Smooth muscle cell (in vitro differentiated cells): ENCODE data around the gene TLDC2. TPM values are rescaled to one million over a fixed set of nuclear protein-coding genes. Genes with fewer than 3 reads are reported as not detected.

Experiments
- DNase-seq: peaks from one replicate; lab custom pipeline; 2025; ENCODE audit not compliant: unreplicated experiment; lab: John Stamatoyannopoulos, UW
- H2AFZ ChIP-seq: fragments of 200-600 bp; sonication (generic); 2 replicates; pipeline ENCODE4 v1.6.0; 2016; ENCODE audit warnings: antibody characterized with exemption, low read depth, mild to moderate bottlenecking
- H3F3A ChIP-seq: fragments of 200-600 bp; sonication (generic); 2 replicates; pipeline ENCODE4 v1.6.0; 2017; ENCODE audit warnings: antibody characterized with exemption, low read depth
- H3K27ac ChIP-seq: fragments of 200-600 bp; sonication (generic); 2 replicates; pipeline ENCODE4 v1.5.1; 2016; ENCODE audit warnings: low read depth, mild to moderate bottlenecking
- H3K27me3 ChIP-seq: fragments of 200-600 bp; sonication (generic); 2 replicates; pipeline ENCODE4 v1.6.1; 2016; ENCODE audit warnings: low read depth, mild to moderate bottlenecking
- H3K36me3 ChIP-seq: fragments of 200-600 bp; sonication (generic); 2 replicates; pipeline ENCODE4 v1.5.1; 2016; ENCODE audit warnings: low read depth
- H3K4me1 ChIP-seq: fragments of 200-600 bp; sonication (generic); 2 replicates; pipeline ENCODE4 v1.5.1; 2016; ENCODE audit warnings: low read depth
- H3K4me2 ChIP-seq: fragments of 200-600 bp; sonication (generic); 2 replicates; pipeline ENCODE4 v1.6.0; 2016; ENCODE audit warnings: mild to moderate bottlenecking
- H3K4me3 ChIP-seq: fragments of 200-600 bp; sonication (generic); 2 replicates; pipeline ENCODE4 v1.5.1; 2016; ENCODE audit warnings: mild to moderate bottlenecking
- H3K79me2 ChIP-seq: fragments of 200-600 bp; sonication (generic); 2 replicates; pipeline ENCODE4 v1.6.0; 2016; ENCODE audit warnings: low read depth, mild to moderate bottlenecking
- H3K9ac ChIP-seq: fragments of 200-600 bp; sonication (generic); 2 replicates; pipeline ENCODE4 v1.6.0; 2016; ENCODE audit warnings: low read depth
- H3K9me3 ChIP-seq: fragments of 200-600 bp; sonication (generic); replicated peaks from 2 replicates; pipeline ENCODE4 v1.5.1; 2016; ENCODE audit warnings: low read depth
- H4K20me1 ChIP-seq: fragments of 200-600 bp; sonication (generic); 2 replicates; pipeline ENCODE4 v1.6.0; 2016; ENCODE audit warnings: low read depth
- CTCF ChIP-seq: fragments of 200-600 bp; sonication (generic); IDR thresholded peaks from 2 replicates; pipeline ENCODE4 v1.5.1; 2017; ENCODE audit warnings: borderline replicate concordance, mild to moderate bottlenecking, antibody characterized with exemption; ENCODE audit not compliant: insufficient read depth, poor library complexity, severe bottlenecking
- WGBS: methylation state at CpG from one replicate; pipeline ENCODE4 v1.1.7; 2016; ENCODE audit warnings: low lambda C conversion rate; 5-methylcytosine and 5-hydroxymethylcytosine counted together
- polyA plus RNA-seq: library from polyadenylated mRNA; unstranded; fragments of >200 nt; fragmentation: Nextera tagmentation; extraction: Ambion mirVana; gene quantifications from 2 replicates; pipeline ENCODE4 v1.2.1, GENCODE V29; 2016
- total RNA-seq: library from RNA; depleted of rRNA; stranded (reverse); fragments of >200 nt; gene quantifications from 2 replicates; pipeline ENCODE4 v1.2.3, GENCODE V29; 2014

Gene TLDC2
- total and polyA plus RNA-seq, 2 experiments from 2014 or later, result not detected

- no peaks in the 10 kb centered on the region for H3K4me1 ChIP-seq
- H3K9me3 ChIP-seq, result no peaks in the 10 kb centered on the region
- 95% methylated on average over 6 of the region's 6 CpGs for WGBS
- no peaks in the 10 kb centered on the region for H3K79me2 ChIP-seq
- H3K27me3 ChIP-seq, result no peaks in the 10 kb centered on the region
- no peak overlapping the region for H3K9ac ChIP-seq
- no peaks in the 10 kb centered on the region for H3K36me3 ChIP-seq
- TF ChIP-seq CTCF, result no peak
- no peak overlapping the region for H3K4me2 ChIP-seq
- no peak for DNase-seq
- no peaks in the 10 kb centered on the region for H3F3A ChIP-seq
- no peak overlapping the region for H3K4me3 ChIP-seq
- H2AFZ ChIP-seq, result no peak overlapping the region
- no peaks in the 10 kb centered on the region for H4K20me1 ChIP-seq
- no peak overlapping the region for H3K27ac ChIP-seq
Measured at GRCh38 chr20:36917240-36917639, 41.3 kb downstream of the TLDC2 start.

- Histone ChIP-seq H3K27ac (no peak overlapping the region), H3K4me2 (no peak overlapping the region), H3K79me2 (no peaks in the 10 kb centered on the region), H3K36me3 (no peaks in the 10 kb centered on the region), H4K20me1 (no peaks in the 10 kb centered on the region), H3K9me3 (no peaks in the 10 kb centered on the region), H3K4me3 (no peak overlapping the region), H3K4me1 (no peaks in the 10 kb centered on the region), H3K27me3 (no peaks in the 10 kb centered on the region), H2AFZ (no peak overlapping the region), H3F3A (no peaks in the 10 kb centered on the region), H3K9ac (no peak overlapping the region)
- no peak for TF ChIP-seq CTCF
- DNase-seq, result no peak
Measured at GRCh38 chr20:36917943-36918342, 42.0 kb downstream of the TLDC2 start.

GRCh38 chr20:36919715-36920333 lies 43.9 kb downstream of the TLDC2 start:
- TF ChIP-seq CTCF, result peak; percentile 81
- H3K4me3 ChIP-seq, result no peak overlapping the region
- no peak for DNase-seq
- no peaks in the 10 kb centered on the region for H3K27me3 ChIP-seq
- H3K4me1 ChIP-seq, result no peaks in the 10 kb centered on the region
- H3K9me3 ChIP-seq, result no peaks in the 10 kb centered on the region
- H2AFZ ChIP-seq, result no peak overlapping the region
- H3K27ac ChIP-seq, result no peak overlapping the region
- H3K4me2 ChIP-seq, result no peak overlapping the region
- H3K36me3 ChIP-seq, result no peaks in the 10 kb centered on the region
- no peaks in the 10 kb centered on the region for H4K20me1 ChIP-seq
- no peaks in the 10 kb centered on the region for H3F3A ChIP-seq
- no peak overlapping the region for H3K9ac ChIP-seq
- H3K79me2 ChIP-seq, result no peaks in the 10 kb centered on the region
- 20% methylated on average over 2 of the region's 2 CpGs for WGBS

- Histone ChIP-seq H2AFZ (no peak overlapping the region), H3K79me2 (no peaks in the 10 kb centered on the region), H3K27ac (no peak overlapping the region), H3K9me3 (no peaks in the 10 kb centered on the region), H3K27me3 (no peaks in the 10 kb centered on the region), H3K4me1 (no peaks in the 10 kb centered on the region), H3F3A (no peaks in the 10 kb centered on the region), H4K20me1 (no peaks in the 10 kb centered on the region), H3K4me3 (no peak overlapping the region), H3K36me3 (no peaks in the 10 kb centered on the region), H3K4me2 (no peak overlapping the region), H3K9ac (no peak overlapping the region)
- 81% methylated on average over 8 of the region's 8 CpGs for WGBS
- TF ChIP-seq CTCF, result no peak
- DNase-seq, result no peak
Measured at GRCh38 chr20:36920334-36920730, 44.4 kb downstream of the TLDC2 start.
